Measurements from ENCODE around the gene APMAP. TPM values are rescaled to one million over a fixed set of nuclear protein-coding genes. Genes with fewer than 3 reads are reported as not detected.

APMAP gene
- total RNA-seq, 2 experiments from 2014 or later: 43.2 to 44.0 TPM

DNA sequence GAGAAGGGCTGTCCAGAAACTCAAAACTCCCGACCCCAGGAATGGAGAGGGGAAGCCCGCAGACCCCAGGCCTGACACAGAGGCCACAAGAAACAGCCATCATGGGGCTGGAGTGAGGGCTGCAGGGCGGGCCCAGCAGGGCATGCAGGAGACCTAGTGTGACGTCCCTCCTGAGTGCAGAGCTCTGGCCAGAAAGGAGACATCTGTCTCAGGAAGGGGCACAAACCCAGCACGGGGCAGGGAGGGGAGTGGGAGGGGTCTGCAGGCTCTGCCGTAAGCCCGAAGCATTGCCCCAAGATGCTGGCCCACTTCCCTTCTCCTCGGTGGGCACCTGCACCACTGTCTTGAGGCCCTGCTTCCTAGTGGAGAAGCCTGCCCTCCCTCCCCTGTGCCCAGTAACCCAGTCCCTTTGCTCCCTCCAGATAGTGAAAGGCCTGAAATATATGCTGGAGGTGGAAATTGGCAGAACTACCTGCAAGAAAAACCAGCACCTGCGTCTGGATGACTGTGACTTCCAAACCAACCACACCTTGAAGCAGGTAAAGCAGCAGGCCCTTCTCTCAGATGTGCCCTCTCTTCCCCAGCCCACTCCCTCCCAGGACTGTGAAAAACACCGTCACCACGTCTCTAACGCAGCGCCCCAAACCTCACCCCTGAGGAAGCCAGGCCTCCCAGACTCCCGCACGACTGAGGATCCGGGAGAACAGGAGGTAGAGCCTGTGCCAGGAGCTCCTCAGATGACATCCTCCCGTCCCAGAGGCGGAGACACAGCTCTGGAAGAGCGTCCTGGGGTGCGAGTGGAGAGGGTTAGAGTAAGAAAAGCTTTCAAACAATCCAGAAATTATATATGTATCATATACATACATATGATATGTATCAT lies 33.8 kb downstream of the APMAP start:
- POLR2A ChIA-PET: no interaction called here
- no peak for DNase-seq

GRCh38 chr20:24957326-24958016 lies 35.1 kb downstream of the APMAP start:
- Mint-ChIP-seq H3K27me3 (ENCODE audit: low read depth) (no peaks in the 10 kb centered on the region), H3K9me3 (ENCODE audit: insufficient read depth) (no peaks in the 10 kb centered on the region), H3K36me3 (ENCODE audit: low read depth) (peaks cover 59% of the 10 kb centered on the region), H3K27ac (peak overlapping the region; percentile 43), H3K4me3 (no peak overlapping the region), H3K4me1 (ENCODE audit: low read depth) (peaks cover 48% of the 10 kb centered on the region)
- ATAC-seq: no peak
- ChIA-PET POLR2A (no interaction called here), CTCF (no interaction called here)
- DNase-seq: no peak

More for the DNA sequence above, 33.8 kb downstream of the APMAP start:
- H3K9me3 Mint-ChIP-seq (ENCODE audit: insufficient read depth): no peaks in the 10 kb centered on the region
- peaks cover 64% of the 10 kb centered on the region for H3K36me3 Mint-ChIP-seq (ENCODE audit: low read depth)
- CTCF ChIA-PET: interaction anchor here (1.0 kb wide), 1 partner anchor 36 kb away, joined by 3 read pairs; no protein-coding TSS in a partner anchor
- no peaks in the 10 kb centered on the region for H3K27me3 Mint-ChIP-seq (ENCODE audit: low read depth)
- peaks cover 39% of the 10 kb centered on the region for H3K4me1 Mint-ChIP-seq (ENCODE audit: low read depth)
- ATAC-seq: no peak
- H3K27ac Mint-ChIP-seq: peak overlapping the region; percentile 15
- H3K4me3 Mint-ChIP-seq: no peak overlapping the region

GRCh38 chr20:24956001-24956841 lies 36.3 kb downstream of the APMAP start:
- CTCF ChIA-PET: interaction anchor here (1.3 to 3.7 kb wide), 2 partner anchors 25 to 37 kb away, joined by 3 to 42 read pairs; no protein-coding TSS in a partner anchor
- no peak for DNase-seq

DNA sequence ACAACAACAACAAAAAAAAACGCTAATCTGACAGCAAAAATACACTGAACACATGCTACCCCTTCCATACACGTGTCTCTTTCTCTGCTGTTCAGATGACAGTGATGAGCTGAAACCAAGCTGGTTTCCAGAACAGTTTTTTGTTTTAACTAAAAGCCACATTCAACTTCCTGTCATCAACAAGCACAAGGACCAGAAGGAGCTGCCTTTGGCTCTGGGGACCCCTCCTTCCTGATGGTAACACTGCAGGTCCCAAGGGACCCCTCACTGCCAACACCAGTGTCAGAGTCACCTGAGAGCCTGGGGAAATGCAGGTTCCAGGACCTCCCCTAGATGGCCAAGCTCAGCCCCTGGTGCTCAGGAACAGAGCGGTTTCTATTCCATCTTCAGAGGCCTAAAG lies 37.5 kb downstream of the APMAP start:
- ChIA-PET CTCF (interaction anchor here (0.6 to 3.7 kb wide), 10 partner anchors 10 to 285 kb away, joined by 3 to 42 read pairs (median 3); no protein-coding TSS in a partner anchor), POLR2A (interaction anchor here (0.9 to 1.1 kb wide), 2 partner anchors 24 to 103 kb away, joined by 4 read pairs; partner anchors contain the start of gene ACSS1)
- DNase-seq (peak; percentile 55), ATAC-seq (peak; percentile 70)
- Mint-ChIP-seq H3K27ac (peak overlapping the region; percentile 89), H3K27me3 (ENCODE audit: low read depth) (no peaks in the 10 kb centered on the region), H3K4me1 (ENCODE audit: low read depth) (peaks cover 56% of the 10 kb centered on the region), H3K4me3 (peak overlapping the region; percentile 45), H3K9me3 (ENCODE audit: insufficient read depth) (no peaks in the 10 kb centered on the region), H3K36me3 (ENCODE audit: low read depth) (peaks cover 48% of the 10 kb centered on the region)

More at GRCh38 chr20:24956001-24956841, 36.3 kb downstream of the APMAP start:
- Mint-ChIP-seq H3K4me1 (ENCODE audit: low read depth) (peaks cover 52% of the 10 kb centered on the region), H3K27ac (peak overlapping the region; percentile 89), H3K36me3 (ENCODE audit: low read depth) (peaks cover 51% of the 10 kb centered on the region), H3K4me3 (no peak overlapping the region), H3K27me3 (ENCODE audit: low read depth) (no peaks in the 10 kb centered on the region), H3K9me3 (ENCODE audit: insufficient read depth) (no peaks in the 10 kb centered on the region)
- ATAC-seq: no peak
- POLR2A ChIA-PET: no interaction called here

DNA sequence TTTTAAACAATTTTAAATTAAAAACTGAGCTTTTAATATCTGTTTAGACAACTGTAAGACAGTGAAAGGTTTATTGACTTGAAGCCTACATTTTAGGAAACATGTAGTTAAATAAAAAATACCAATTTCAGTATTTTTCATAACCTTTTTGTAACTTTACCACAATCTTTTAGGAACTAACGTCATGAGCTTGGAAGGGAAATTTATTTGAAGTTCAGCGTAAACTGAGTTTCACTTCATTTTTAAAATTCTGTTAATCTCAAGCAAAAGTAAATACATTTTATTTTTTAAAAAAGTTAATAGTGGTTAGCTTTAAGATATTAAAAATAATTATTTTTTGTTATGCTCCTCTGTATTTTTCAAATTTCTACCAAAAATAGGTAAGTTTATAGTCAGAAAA lies 38.0 kb downstream of the APMAP start:
- Mint-ChIP-seq H3K36me3 (ENCODE audit: low read depth) (peaks cover 43% of the 10 kb centered on the region), H3K4me3 (peak overlapping the region; percentile 45), H3K27me3 (ENCODE audit: low read depth) (no peaks in the 10 kb centered on the region), H3K9me3 (ENCODE audit: insufficient read depth) (no peaks in the 10 kb centered on the region), H3K27ac (peak overlapping the region; percentile 89), H3K4me1 (ENCODE audit: low read depth) (peaks cover 61% of the 10 kb centered on the region)
- POLR2A ChIA-PET: interaction anchor here (0.9 to 1.1 kb wide), 2 partner anchors 23 to 103 kb away, joined by 4 read pairs; partner anchors contain the start of gene ACSS1
- CTCF ChIA-PET: interaction anchor here (0.8 to 3.7 kb wide), 9 partner anchors 10 to 40 kb away, joined by 3 to 42 read pairs (median 3); no protein-coding TSS in a partner anchor
- ATAC-seq (no peak), DNase-seq (no peak)

- Mint-ChIP-seq H3K27me3 (ENCODE audit: low read depth) (no peaks in the 10 kb centered on the region), H3K9me3 (ENCODE audit: insufficient read depth) (no peaks in the 10 kb centered on the region), H3K4me1 (ENCODE audit: low read depth) (peaks cover 65% of the 10 kb centered on the region), H3K27ac (peak overlapping the region; percentile 61), H3K4me3 (no peak overlapping the region), H3K36me3 (ENCODE audit: low read depth) (peaks cover 43% of the 10 kb centered on the region)
- ATAC-seq (no peak), DNase-seq (no peak)
- POLR2A ChIA-PET: interaction anchor here (0.8 to 1.1 kb wide), 2 partner anchors 22 to 104 kb away, joined by 3 to 4 read pairs; partner anchors contain the start of gene ACSS1
- CTCF ChIA-PET: interaction anchor here (0.8 to 3.7 kb wide), 6 partner anchors 13 to 40 kb away, joined by 3 to 42 read pairs (median 3); no protein-coding TSS in a partner anchor
Observed at GRCh38 chr20:24954151-24954550, 38.4 kb downstream of the APMAP start.

- DNase-seq (no peak), ATAC-seq (no peak)
- peaks cover 42% of the 10 kb centered on the region for H3K36me3 Mint-ChIP-seq (ENCODE audit: low read depth)
- CTCF ChIA-PET: interaction anchor here (0.8 to 3.7 kb wide), 3 partner anchors 23 to 35 kb away, joined by 3 to 42 read pairs (median 3); no protein-coding TSS in a partner anchor
- POLR2A ChIA-PET: interaction anchor here (0.8 to 1.1 kb wide), 2 partner anchors 21 to 104 kb away, joined by 3 to 4 read pairs; partner anchors contain the start of gene ACSS1
- no peaks in the 10 kb centered on the region for H3K9me3 Mint-ChIP-seq (ENCODE audit: insufficient read depth)
- H3K4me1 Mint-ChIP-seq (ENCODE audit: low read depth): peaks cover 68% of the 10 kb centered on the region
- no peaks in the 10 kb centered on the region for H3K27me3 Mint-ChIP-seq (ENCODE audit: low read depth)
- H3K4me3 Mint-ChIP-seq: no peak overlapping the region
- peak overlapping the region; percentile 61 for H3K27ac Mint-ChIP-seq
Observed at GRCh38 chr20:24953621-24954133, 38.9 kb downstream of the APMAP start.

DNA sequence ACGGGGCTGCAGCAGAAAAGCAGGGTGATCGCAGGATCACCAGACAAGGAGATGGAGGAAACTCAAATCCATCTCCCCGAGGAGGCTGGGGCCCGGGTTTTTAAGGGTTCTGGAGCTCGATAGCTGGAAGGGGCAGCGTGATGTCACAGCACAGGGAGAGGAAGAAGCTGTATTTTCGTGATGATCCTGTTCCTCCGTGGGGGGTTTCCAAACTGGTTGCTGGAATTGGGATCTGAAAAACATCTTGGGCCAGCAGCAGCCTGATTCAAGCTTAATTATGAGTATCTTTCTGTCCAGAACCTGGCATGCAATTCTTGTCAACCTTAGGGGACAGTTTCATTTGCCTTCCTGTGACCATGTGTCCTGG lies 39.4 kb downstream of the APMAP start:
- ChIA-PET POLR2A (interaction anchor here (0.7 to 1.5 kb wide), 3 partner anchors 21 to 105 kb away, joined by 3 to 4 read pairs (median 3); partner anchors contain the start of gene ACSS1), CTCF (interaction anchor here (1.1 to 3.7 kb wide), 2 partner anchors 22 to 34 kb away, joined by 3 to 42 read pairs; no protein-coding TSS in a partner anchor)
- ATAC-seq: no peak
- Mint-ChIP-seq H3K4me3 (no peak overlapping the region), H3K9me3 (ENCODE audit: insufficient read depth) (no peaks in the 10 kb centered on the region), H3K27me3 (ENCODE audit: low read depth) (no peaks in the 10 kb centered on the region), H3K36me3 (ENCODE audit: low read depth) (peaks cover 42% of the 10 kb centered on the region), H3K4me1 (ENCODE audit: low read depth) (peaks cover 73% of the 10 kb centered on the region), H3K27ac (peak overlapping the region; percentile 61)
- no peak for DNase-seq

DNA sequence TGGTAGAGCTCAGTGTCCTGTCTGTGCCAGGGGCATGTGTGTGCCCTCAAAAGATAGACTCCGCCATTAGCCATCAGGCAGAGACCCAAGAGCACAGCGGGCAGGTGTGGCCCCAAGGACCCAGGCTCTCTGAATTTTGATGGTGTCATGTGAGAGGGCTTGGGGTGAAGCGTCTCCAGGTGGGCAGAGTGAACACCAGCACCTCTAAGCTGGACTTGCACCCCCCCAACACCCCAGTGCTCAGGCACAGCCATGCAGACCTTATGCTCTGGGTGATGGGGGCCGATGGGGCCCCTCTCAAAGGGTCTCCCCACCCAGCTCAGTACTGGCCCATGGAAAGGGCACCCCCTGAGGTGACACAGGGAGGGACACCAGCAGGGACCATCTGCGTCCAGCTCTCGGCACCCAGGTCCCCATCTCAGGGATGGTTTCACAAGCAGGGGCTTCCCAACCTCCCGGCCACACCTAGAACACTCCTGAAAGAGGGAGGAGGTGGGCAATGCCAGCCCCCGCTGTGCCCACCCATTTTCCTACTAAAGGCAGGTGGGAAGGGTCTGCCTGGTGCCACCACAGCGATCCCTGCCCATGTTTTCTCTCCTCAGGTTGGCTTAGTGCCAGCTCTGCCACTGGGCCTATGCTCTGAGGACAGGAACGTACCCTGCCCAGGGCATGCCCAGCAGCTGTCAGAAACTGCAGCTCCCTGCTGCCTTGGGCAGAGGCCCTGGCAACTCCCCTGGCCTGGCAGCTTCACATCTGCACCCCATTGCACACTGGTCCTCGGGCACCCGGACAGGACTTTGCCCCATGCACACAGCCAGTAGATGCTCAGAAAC lies 40.0 kb downstream of the APMAP start:
- Mint-ChIP-seq H3K9me3 (ENCODE audit: insufficient read depth) (peaks cover 6% of the 10 kb centered on the region), H3K27ac (peak overlapping the region; percentile 98), H3K27me3 (ENCODE audit: low read depth) (no peaks in the 10 kb centered on the region), H3K4me3 (no peak overlapping the region), H3K4me1 (ENCODE audit: low read depth) (peaks cover 79% of the 10 kb centered on the region), H3K36me3 (ENCODE audit: low read depth) (peaks cover 46% of the 10 kb centered on the region)
- ChIA-PET CTCF (interaction anchor here (1.1 to 7.1 kb wide), 3 partner anchors 21 to 33 kb away, joined by 3 to 42 read pairs (median 39); no protein-coding TSS in a partner anchor), POLR2A (interaction anchor here (0.7 to 1.5 kb wide), 4 partner anchors 15 to 106 kb away, joined by 3 to 5 read pairs (median 4); partner anchors contain the start of gene ACSS1)
- DNase-seq (no peak), ATAC-seq (no peak)

Measured in activated CD8-positive, alpha-beta T cell treated with anti-CD3 and anti-CD28 coated beads, Interleukin-2, amount 10 ng/mL, durations not matched to agents 7 days and 5 days (primary cell).